MM.1S (cell line): ENCODE data around the gene CEP68.

Source experiments
- DNase-seq: peaks from one replicate; pipeline ENCODE4 v3.0.0-alpha.2; 2015
- H2AFZ ChIP-seq: fragments of 300-600 bp; sonication (generic); 2 replicates; pipeline ENCODE4 v1.6.0; 2016; ENCODE audit warnings: antibody characterized with exemption, low read length
- H3F3A ChIP-seq: fragments of 300-600 bp; sonication (generic); 2 replicates; pipeline ENCODE4 v1.6.1; 2016; ENCODE audit warnings: mild to moderate bottlenecking, antibody characterized with exemption, low read length, moderate library complexity, mixed read lengths; ENCODE audit not compliant: insufficient read depth
- H3K27ac ChIP-seq: fragments of 300-600 bp; sonication (generic); 2 replicates; pipeline ENCODE4 v1.5.1; 2016; ENCODE audit warnings: mild to moderate bottlenecking, low read length
- H3K27me3 ChIP-seq: fragments of 300-600 bp; sonication (generic); replicated peaks from 2 replicates; pipeline ENCODE4 v1.6.0; 2016; ENCODE audit warnings: low read length; ENCODE audit not compliant: insufficient read depth
- H3K36me3 ChIP-seq: fragments of 300-600 bp; sonication (generic); replicated peaks from 2 replicates; pipeline ENCODE4 v1.6.1; 2016; ENCODE audit warnings: mild to moderate bottlenecking, low read length, mixed read lengths; ENCODE audit not compliant: insufficient read depth
- H3K4me1 ChIP-seq: fragments of 300-600 bp; sonication (generic); 2 replicates; pipeline ENCODE4 v1.6.1; 2016; ENCODE audit warnings: low read length, mixed read lengths
- H3K4me2 ChIP-seq: fragments of 300-600 bp; sonication (generic); 2 replicates; pipeline ENCODE4 v1.6.0; 2016; ENCODE audit warnings: low read depth, low read length
- H3K4me3 ChIP-seq: fragments of 300-600 bp; sonication (generic); 2 replicates; pipeline ENCODE4 v1.5.1; 2016; ENCODE audit warnings: low read length, mixed read lengths
- H3K79me2 ChIP-seq: fragments of 300-600 bp; sonication (generic); 2 replicates; pipeline ENCODE4 v1.6.1; 2016; ENCODE audit warnings: mixed run types, low read length, mixed read lengths
- H3K9ac ChIP-seq: fragments of 300-600 bp; sonication (generic); 2 replicates; pipeline ENCODE4 v1.6.1; 2016; ENCODE audit warnings: low read length, mixed read lengths
- H3K9me2 ChIP-seq: fragments of 300-600 bp; sonication (generic); replicated peaks from 2 replicates; pipeline ENCODE4 v1.6.1; 2016; ENCODE audit warnings: mild to moderate bottlenecking, low read length, mixed read lengths; ENCODE audit not compliant: insufficient read depth
- H3K9me3 ChIP-seq: fragments of 300-600 bp; sonication (generic); replicated peaks from 2 replicates; pipeline ENCODE4 v1.6.1; 2016; ENCODE audit warnings: mild to moderate bottlenecking, low read length, mixed read lengths; ENCODE audit not compliant: insufficient read depth
- H4K20me1 ChIP-seq: fragments of 300-600 bp; sonication (generic); 2 replicates; pipeline ENCODE4 v1.6.1; 2016; ENCODE audit warnings: mild to moderate bottlenecking, low read length, moderate library complexity, mixed read lengths; ENCODE audit not compliant: insufficient read depth
- EZH2 ChIP-seq: fragments of 300-600 bp; sonication (generic); optimal IDR thresholded peaks from 2 replicates; pipeline ENCODE3; 2017; ENCODE audit warnings: low read depth, mild to moderate bottlenecking, antibody characterized with exemption, low read length, mixed read lengths
- EZH2phosphoT487 ChIP-seq: fragments of 300-600 bp; sonication (generic); IDR thresholded peaks from 2 replicates; pipeline ENCODE4 v1.6.1; 2018; ENCODE audit warnings: antibody characterized with exemption, low read length
- TF ChIP-seq, protein P1 (sequence below): fragments of 300-600 bp; sonication (generic); IDR thresholded peaks from 2 replicates; pipeline ENCODE4 v1.5.1; 2016; ENCODE audit warnings: antibody characterized with exemption, low read length, mixed read lengths

Gene CEP68

DNA sequence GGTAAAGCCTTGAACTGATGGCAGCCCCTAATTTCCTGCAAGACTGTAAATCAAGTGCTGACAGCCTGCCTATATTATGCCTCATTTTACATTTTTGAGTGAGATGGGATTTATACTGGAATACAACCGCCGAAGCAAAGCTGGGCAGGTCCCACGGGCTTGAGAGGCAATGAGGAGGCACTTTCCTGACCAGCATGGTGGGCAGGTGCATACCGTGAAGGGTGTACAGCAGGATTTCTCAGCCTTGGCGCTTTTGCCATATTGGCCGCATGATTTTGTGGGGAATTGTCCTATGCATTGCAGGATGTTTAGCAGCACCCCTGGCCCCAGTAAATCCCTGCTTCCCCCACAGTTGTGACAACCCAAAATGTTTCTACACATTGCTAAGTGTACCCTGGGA, 22.8 kb downstream of the CEP68 start:
- 0 out of 2 replicates have a peak, but pooled peaks cover 4% of the 10 kb centered on the region for H3F3A ChIP-seq
- no peaks in the 10 kb centered on the region for H3K79me2 ChIP-seq
- H3K4me3 ChIP-seq: no peak overlapping the region
- no peak overlapping the region for H3K9ac ChIP-seq
- H3K36me3 ChIP-seq: peaks cover 8% of the 10 kb centered on the region; the same call in 1 of the 2 replicates
- TF ChIP-seq, protein P1, sequence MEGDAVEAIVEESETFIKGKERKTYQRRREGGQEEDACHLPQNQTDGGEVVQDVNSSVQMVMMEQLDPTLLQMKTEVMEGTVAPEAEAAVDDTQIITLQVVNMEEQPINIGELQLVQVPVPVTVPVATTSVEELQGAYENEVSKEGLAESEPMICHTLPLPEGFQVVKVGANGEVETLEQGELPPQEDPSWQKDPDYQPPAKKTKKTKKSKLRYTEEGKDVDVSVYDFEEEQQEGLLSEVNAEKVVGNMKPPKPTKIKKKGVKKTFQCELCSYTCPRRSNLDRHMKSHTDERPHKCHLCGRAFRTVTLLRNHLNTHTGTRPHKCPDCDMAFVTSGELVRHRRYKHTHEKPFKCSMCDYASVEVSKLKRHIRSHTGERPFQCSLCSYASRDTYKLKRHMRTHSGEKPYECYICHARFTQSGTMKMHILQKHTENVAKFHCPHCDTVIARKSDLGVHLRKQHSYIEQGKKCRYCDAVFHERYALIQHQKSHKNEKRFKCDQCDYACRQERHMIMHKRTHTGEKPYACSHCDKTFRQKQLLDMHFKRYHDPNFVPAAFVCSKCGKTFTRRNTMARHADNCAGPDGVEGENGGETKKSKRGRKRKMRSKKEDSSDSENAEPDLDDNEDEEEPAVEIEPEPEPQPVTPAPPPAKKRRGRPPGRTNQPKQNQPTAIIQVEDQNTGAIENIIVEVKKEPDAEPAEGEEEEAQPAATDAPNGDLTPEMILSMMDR: no peak
- TF ChIP-seq EZH2: no peak
- TF ChIP-seq EZH2phosphoT487: no peak
- H3K9me3 ChIP-seq: no peaks in the 10 kb centered on the region
- no peaks in the 10 kb centered on the region for H3K27me3 ChIP-seq
- no peaks in the 10 kb centered on the region for H3K9me2 ChIP-seq
- no peak for DNase-seq
- H3K4me2 ChIP-seq: no peak overlapping the region
- H4K20me1 ChIP-seq: no peaks in the 10 kb centered on the region
- no peak overlapping the region for H2AFZ ChIP-seq
- peaks cover 5% of the 10 kb centered on the region; the same call in 1 of the 2 replicates for H3K4me1 ChIP-seq
- H3K27ac ChIP-seq: no peak overlapping the region

DNA sequence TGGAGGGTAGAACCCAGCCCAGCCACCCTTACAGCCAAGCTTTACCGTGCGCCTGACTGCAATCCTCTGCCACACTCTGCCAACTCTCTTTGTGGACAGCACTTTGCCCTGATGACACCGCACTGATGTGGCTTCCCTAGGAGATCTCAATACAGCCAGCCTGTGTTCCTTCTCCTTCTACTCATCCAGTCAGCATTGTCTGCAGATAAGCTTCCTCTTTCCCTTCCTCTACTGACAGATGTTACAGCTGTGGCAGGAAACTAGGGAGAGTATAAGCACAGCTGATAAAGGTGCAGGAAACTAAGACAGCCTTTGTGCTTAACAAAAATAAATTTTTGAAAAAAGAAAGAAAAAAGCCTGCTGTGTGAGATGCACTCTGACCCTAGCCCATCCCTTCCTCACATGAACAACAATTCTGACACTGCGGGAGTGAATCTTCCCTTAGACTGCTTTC, 25.0 kb downstream of the CEP68 start:
- no peaks in the 10 kb centered on the region for H3K9me3 ChIP-seq
- no peak overlapping the region for H3K4me3 ChIP-seq
- TF ChIP-seq EZH2phosphoT487 (no peak), EZH2 (no peak)
- TF ChIP-seq, protein P1: no peak
- H3K36me3 ChIP-seq: peaks cover 13% of the 10 kb centered on the region
- H2AFZ ChIP-seq: no peak overlapping the region
- H3K79me2 ChIP-seq: 0 out of 2 replicates have a peak, but pooled peaks cover 5% of the 10 kb centered on the region
- no peak overlapping the region for H3K9ac ChIP-seq
- H3K9me2 ChIP-seq: no peaks in the 10 kb centered on the region
- H3K27me3 ChIP-seq: no peaks in the 10 kb centered on the region
- no peaks in the 10 kb centered on the region for H3F3A ChIP-seq
- no peaks in the 10 kb centered on the region for H4K20me1 ChIP-seq
- H3K27ac ChIP-seq: no peak overlapping the region
- H3K4me1 ChIP-seq: no peaks in the 10 kb centered on the region
- DNase-seq: no peak
- no peak overlapping the region for H3K4me2 ChIP-seq

DNA sequence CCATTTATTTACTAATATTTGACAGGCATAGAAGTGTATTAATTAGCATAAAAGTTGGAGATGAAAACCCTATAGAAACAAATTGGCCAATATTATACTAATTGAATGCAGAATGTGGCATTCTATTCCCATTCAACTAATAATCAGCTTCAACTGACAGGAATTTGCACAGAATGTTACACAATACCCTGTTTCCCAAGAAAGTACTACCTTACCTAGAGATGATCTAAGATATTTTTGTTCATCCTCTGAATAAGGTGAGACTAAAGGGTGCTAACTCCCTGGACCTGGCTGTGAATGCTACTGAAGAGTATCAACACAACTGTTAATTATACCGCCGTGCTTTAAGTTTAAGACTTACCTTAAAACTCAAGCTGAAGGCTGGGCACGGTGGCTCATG, 28.9 kb downstream of the CEP68 start:
- Histone ChIP-seq H3K79me2 (peaks cover 28% of the 10 kb centered on the region), H3K27me3 (no peaks in the 10 kb centered on the region), H2AFZ (no peak overlapping the region), H4K20me1 (no peaks in the 10 kb centered on the region), H3K9ac (no peak overlapping the region), H3K9me2 (no peaks in the 10 kb centered on the region), H3K27ac (no peak overlapping the region), H3F3A (no peaks in the 10 kb centered on the region), H3K4me3 (no peak overlapping the region), H3K4me1 (no peaks in the 10 kb centered on the region), H3K4me2 (no peak overlapping the region), H3K9me3 (no peaks in the 10 kb centered on the region), H3K36me3 (peaks cover 13% of the 10 kb centered on the region)
- TF ChIP-seq, protein P1: no peak
- TF ChIP-seq EZH2phosphoT487 (no peak), EZH2 (no peak)
- DNase-seq: no peak
